Caco-2 (cell line): ENCODE results near the gene PHF1. TPM values are rescaled to one million over a fixed set of nuclear protein-coding genes. Genes with fewer than 3 reads are reported as not detected.
A peak's percentile ranks its signal among the peaks of the same experiment; 100 is the strongest.

Source experiments
- BruUV-seq: library from RNA; stranded (reverse); fragments of 400-500 nt; replicated peaks from 2 replicates; lab custom pipeline; 2021; lab: Mats Ljungman, UMichigan
- CTCF ChIA-PET: fragments of 300-600 bp; sonication (Branson Sonifier 250); formaldehyde crosslinking; loops from one replicate; lab custom pipeline; 2022; ENCODE audit warnings: antibody characterized with exemption; lab: Charles Lee
- POLR2A ChIA-PET: fragments of 300-600 bp; sonication (Branson Sonifier 250); formaldehyde crosslinking; loops from one replicate; lab custom pipeline; 2022; ENCODE audit warnings: antibody characterized with exemption; lab: Charles Lee
- DNase-seq, 2 experiments: peaks; one replicate each; pipeline versions ENCODE4 v3.0.0 to v3.0.0-alpha.2; 2020 to 2022
- H3K27me3 ChIP-seq: replicated peaks from 2 replicates; pipeline ENCODE4 v1.6.0; 2011; ENCODE audit warnings: low read length; ENCODE audit not compliant: control insufficient read depth, insufficient read depth
- H3K36me3 ChIP-seq: 2 replicates; pipeline ENCODE4 v1.5.1; 2011; ENCODE audit warnings: low read length; ENCODE audit not compliant: control insufficient read depth, insufficient read depth
- H3K4me1 ChIP-seq: fragments of 250-450 bp; sonication (Bioruptor Pico); 2 replicates; pipeline ENCODE4 v1.5.1; 2020; ENCODE audit warnings: mild to moderate bottlenecking
- H3K4me3 ChIP-seq: 2 replicates; pipeline ENCODE4 v1.5.1; 2011; ENCODE audit warnings: low read depth, mild to moderate bottlenecking, control low read depth, low read length
- H3K9me3 ChIP-seq: fragments of 250-450 bp; sonication (Bioruptor Pico); 2 replicates; pipeline ENCODE4 v1.5.1; 2020; ENCODE audit warnings: mild to moderate bottlenecking, moderate library complexity
- H3K27ac Mint-ChIP-seq: one replicate; pipeline ENCODE4 v1.8.0; 2022; ENCODE audit warnings: mixed read lengths; ENCODE audit not compliant: unreplicated experiment
- H3K27me3 Mint-ChIP-seq: one replicate; pipeline ENCODE4 v1.8.0; 2022; ENCODE audit warnings: mixed read lengths; ENCODE audit not compliant: insufficient read depth, unreplicated experiment
- H3K36me3 Mint-ChIP-seq: one replicate; pipeline ENCODE4 v1.8.0; 2022; ENCODE audit warnings: mild to moderate bottlenecking, mixed read lengths; ENCODE audit not compliant: insufficient read depth, unreplicated experiment
- H3K4me1 Mint-ChIP-seq: one replicate; pipeline ENCODE4 v1.8.0; 2022; ENCODE audit warnings: low read depth, mixed read lengths; ENCODE audit not compliant: unreplicated experiment
- H3K4me3 Mint-ChIP-seq: one replicate; pipeline ENCODE4 v1.8.0; 2022; ENCODE audit warnings: mild to moderate bottlenecking, moderate library complexity, mixed read lengths; ENCODE audit not compliant: unreplicated experiment
- H3K9me3 Mint-ChIP-seq: one replicate; pipeline ENCODE4 v1.8.0; 2022; ENCODE audit warnings: mixed read lengths; ENCODE audit not compliant: unreplicated experiment
- intact Hi-C: fragments of 100-400 bp; cut with micrococcal nuclease; formaldehyde crosslinking; loops from one replicate; pipeline ENCODE4 v1.10.0; 2022; ENCODE audit not compliant: unreplicated experiment
- total RNA-seq: library from RNA; stranded (reverse); gene quantifications from 2 replicates; pipeline ENCODE4 v1.2.3, GENCODE V29; 2022
- TF ChIP-seq, protein P1 (sequence below), 2 experiments: fragments of 200-600 bp in 1 of 2; IDR thresholded peaks; 1 replicate in 1 of 2; 2 replicates in 1 of 2; pipeline versions ENCODE4 v1.5.1 to v1.8.0; 2011 to 2022; ENCODE audit warnings: antibody characterized with exemption in 1 of 2, control low read depth in 1 of 2, inconsistent platforms in 1 of 2, low read depth in 1 of 2, low read length in 1 of 2, mild to moderate bottlenecking in 1 of 2, moderate library complexity in 1 of 2; ENCODE audit not compliant: insufficient read depth in 1 of 2, severe bottlenecking in 1 of 2, unreplicated experiment in 1 of 2

The PHF1 gene
- total RNA-seq, 1 experiment from 2014 or later = 26.4 TPM

DNA sequence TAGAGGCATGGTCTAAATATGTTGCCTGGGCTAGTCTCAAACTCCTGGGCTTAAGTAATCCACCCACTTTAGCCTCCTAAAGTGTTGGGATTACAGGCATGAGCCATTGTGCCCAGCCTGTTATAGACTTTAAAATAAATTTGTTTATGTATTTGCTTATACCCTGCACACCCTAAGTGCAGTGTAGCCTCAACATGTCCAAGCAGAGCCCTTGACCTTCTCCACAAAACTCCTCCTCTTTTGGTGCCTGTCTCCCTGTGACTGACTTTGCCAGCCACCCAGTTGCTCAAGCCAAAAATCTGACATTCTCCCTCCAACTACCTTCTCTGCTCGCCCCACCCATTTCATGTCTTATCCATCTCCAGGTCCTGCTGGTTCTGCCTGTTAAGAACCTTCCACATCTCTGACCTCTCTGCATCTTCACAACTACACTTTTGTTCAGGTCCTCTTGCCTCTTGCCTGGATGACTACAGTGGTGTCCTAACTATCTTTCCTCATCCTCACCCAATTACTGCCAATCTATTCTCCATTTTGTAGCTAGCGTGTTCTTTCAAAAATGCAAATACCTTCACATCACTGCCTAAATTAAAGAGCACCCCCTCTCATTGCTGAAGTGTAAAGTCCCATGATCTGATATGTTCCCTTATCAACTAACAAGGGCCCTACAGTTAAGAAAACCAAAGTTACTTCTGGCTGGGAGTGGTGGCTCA lies 30.4 kb upstream of the PHF1 start:
- no peaks in the 10 kb centered on the region for H3K36me3 ChIP-seq
- Mint-ChIP-seq H3K27me3 (no peaks in the 10 kb centered on the region), H3K36me3 (no peaks in the 10 kb centered on the region), H3K27ac (no peak overlapping the region), H3K4me3 (no peak overlapping the region), H3K9me3 (no peaks in the 10 kb centered on the region), H3K4me1 (no peaks in the 10 kb centered on the region)
- no TSS peak for BruUV-seq
- H3K4me3 ChIP-seq = no peak overlapping the region
- POLR2A ChIA-PET = no interaction called here
- no peak for DNase-seq
- no peaks in the 10 kb centered on the region for H3K9me3 ChIP-seq
- CTCF ChIA-PET = no interaction called here
- TF ChIP-seq, protein P1, sequence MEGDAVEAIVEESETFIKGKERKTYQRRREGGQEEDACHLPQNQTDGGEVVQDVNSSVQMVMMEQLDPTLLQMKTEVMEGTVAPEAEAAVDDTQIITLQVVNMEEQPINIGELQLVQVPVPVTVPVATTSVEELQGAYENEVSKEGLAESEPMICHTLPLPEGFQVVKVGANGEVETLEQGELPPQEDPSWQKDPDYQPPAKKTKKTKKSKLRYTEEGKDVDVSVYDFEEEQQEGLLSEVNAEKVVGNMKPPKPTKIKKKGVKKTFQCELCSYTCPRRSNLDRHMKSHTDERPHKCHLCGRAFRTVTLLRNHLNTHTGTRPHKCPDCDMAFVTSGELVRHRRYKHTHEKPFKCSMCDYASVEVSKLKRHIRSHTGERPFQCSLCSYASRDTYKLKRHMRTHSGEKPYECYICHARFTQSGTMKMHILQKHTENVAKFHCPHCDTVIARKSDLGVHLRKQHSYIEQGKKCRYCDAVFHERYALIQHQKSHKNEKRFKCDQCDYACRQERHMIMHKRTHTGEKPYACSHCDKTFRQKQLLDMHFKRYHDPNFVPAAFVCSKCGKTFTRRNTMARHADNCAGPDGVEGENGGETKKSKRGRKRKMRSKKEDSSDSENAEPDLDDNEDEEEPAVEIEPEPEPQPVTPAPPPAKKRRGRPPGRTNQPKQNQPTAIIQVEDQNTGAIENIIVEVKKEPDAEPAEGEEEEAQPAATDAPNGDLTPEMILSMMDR (IDR thresholded peaks at IDR 0.05; ENCODE audit: insufficient read depth in 1 of 2, low read depth in 1 of 2, low read length in 1 of 2, severe bottlenecking in 1 of 2, unreplicated experiment in 1 of 2) = no peak
- no peaks in the 10 kb centered on the region for H3K27me3 ChIP-seq
- no peaks in the 10 kb centered on the region for H3K4me1 ChIP-seq
- intact Hi-C loops = no loop called here

DNA sequence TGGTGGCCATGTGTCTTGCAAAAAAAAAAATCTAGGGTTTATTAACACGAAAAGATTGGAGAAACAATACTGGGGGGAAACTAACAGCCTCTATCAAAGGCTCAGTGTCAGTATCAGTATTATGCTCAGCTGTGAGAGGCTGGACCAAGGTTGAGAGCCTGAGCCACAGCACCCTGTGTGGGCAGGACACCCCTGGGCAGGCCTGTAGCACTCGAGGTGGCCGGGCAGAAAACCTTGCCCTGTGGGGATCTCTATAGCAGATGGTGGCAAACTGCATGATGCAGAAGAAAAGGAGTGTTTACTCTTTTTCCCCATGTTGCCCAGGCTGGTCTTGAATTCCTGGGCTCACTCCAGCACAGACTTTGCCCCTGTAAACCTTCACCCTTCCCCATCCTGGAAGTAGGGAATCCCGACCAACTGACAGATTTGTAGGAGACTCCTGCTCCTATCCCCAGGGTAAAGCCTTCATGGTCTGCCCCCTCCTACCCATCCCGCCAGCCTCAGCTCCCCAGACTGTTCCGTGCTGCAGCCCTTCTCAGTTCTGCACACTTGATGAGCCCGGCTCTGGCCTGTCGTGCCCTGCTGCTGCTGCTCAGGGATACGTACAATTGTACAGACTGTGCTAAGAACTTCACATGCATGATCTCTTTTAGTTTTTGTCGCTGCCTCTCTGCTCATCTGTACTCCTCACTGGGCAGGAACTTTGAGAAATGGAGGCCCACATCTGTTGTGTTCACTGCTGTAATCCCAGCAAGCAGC lies 27.2 kb upstream of the PHF1 start:
- CTCF ChIA-PET = interaction anchor here (0.5 to 0.6 kb wide), 2 partner anchors 48 to 57 kb away, joined by 3 to 8 read pairs; no protein-coding TSS in a partner anchor
- H3K9me3 Mint-ChIP-seq = no peaks in the 10 kb centered on the region
- POLR2A ChIA-PET = interaction anchor here (0.7 kb wide), 1 partner anchor 65 kb away, joined by 4 read pairs; no protein-coding TSS in a partner anchor
- no peak overlapping the region for H3K4me3 Mint-ChIP-seq
- no peaks in the 10 kb centered on the region for H3K36me3 Mint-ChIP-seq
- Histone ChIP-seq H3K9me3 (no peaks in the 10 kb centered on the region), H3K4me1 (no peaks in the 10 kb centered on the region), H3K36me3 (no peaks in the 10 kb centered on the region), H3K27me3 (no peaks in the 10 kb centered on the region), H3K4me3 (no peak overlapping the region)
- no peaks in the 10 kb centered on the region for H3K4me1 Mint-ChIP-seq
- BruUV-seq = no TSS peak
- no peaks in the 10 kb centered on the region for H3K27me3 Mint-ChIP-seq
- intact Hi-C loops = no loop called here
- no peak for DNase-seq
- H3K27ac Mint-ChIP-seq = no peak overlapping the region
- TF ChIP-seq, protein P1 (IDR thresholded peaks at IDR 0.05; ENCODE audit: insufficient read depth in 1 of 2, low read depth in 1 of 2, low read length in 1 of 2, severe bottlenecking in 1 of 2, unreplicated experiment in 1 of 2) = no peak

DNA sequence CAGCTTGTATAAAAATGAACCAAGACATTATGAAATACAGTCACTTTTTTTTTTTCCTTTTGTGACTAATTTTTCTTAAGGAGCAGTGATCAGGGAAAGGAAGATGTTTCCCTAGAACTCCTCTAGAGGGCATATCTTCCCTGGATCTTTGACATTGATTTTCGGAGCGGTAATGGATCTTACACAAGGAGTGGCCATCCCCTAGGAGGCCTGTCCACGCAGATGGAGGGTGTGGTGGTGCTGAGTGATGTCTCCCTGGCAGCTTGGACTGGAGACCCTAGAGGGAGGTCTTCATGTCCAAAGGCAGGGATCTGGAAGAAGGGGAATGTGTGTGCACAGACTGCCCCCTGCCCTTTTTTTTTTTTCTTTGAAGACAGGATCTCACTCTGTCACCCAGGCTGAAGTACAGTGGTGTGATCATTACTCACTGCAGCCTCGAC lies 26.2 kb upstream of the PHF1 start:
- no peaks in the 10 kb centered on the region for H3K27me3 Mint-ChIP-seq
- peak in 1 of 2 experiments; percentile 30 for DNase-seq
- Histone ChIP-seq H3K27me3 (no peaks in the 10 kb centered on the region), H3K36me3 (no peaks in the 10 kb centered on the region), H3K4me1 (no peaks in the 10 kb centered on the region), H3K4me3 (no peak overlapping the region), H3K9me3 (no peaks in the 10 kb centered on the region)
- BruUV-seq = no TSS peak
- no peaks in the 10 kb centered on the region for H3K4me1 Mint-ChIP-seq
- CTCF ChIA-PET = interaction anchor here (0.5 kb wide), 1 partner anchor 49 kb away, joined by 3 read pairs; no protein-coding TSS in a partner anchor
- H3K9me3 Mint-ChIP-seq = no peaks in the 10 kb centered on the region
- no peak overlapping the region for H3K27ac Mint-ChIP-seq
- H3K36me3 Mint-ChIP-seq = no peaks in the 10 kb centered on the region
- intact Hi-C loops = no loop called here
- TF ChIP-seq, protein P1 (IDR thresholded peaks at IDR 0.05; ENCODE audit: insufficient read depth in 1 of 2, low read depth in 1 of 2, low read length in 1 of 2, severe bottlenecking in 1 of 2, unreplicated experiment in 1 of 2) = peak; percentile 23 to 39
- POLR2A ChIA-PET = interaction anchor here (0.7 kb wide), 1 partner anchor 66 kb away, joined by 4 read pairs; no protein-coding TSS in a partner anchor
- H3K4me3 Mint-ChIP-seq = no peak overlapping the region
